Measurements from ENCODE around the gene USP3. TPM values are rescaled to one million over a fixed set of nuclear protein-coding genes. Genes with fewer than 3 reads are reported as not detected.

The USP3 gene
- total and polyA plus RNA-seq, 10 of the 15 experiments (the other 5 are each of a cell fraction or from before 2014, with no cell fraction given): 23.8 to 64.5 (median 50.3) TPM

GRCh38 chr15:63610209-63610841, 105.9 kb downstream of the USP3 start (continued):
- TF ChIP-seq ATF3 (IDR thresholded peaks at IDR 0.05; ENCODE audit: borderline replicate concordance, extremely low read depth, low read depth, low read length) (no peak), BHLHE40 (IDR thresholded peaks at IDR 0.05; ENCODE audit: borderline replicate concordance in 1 of 2, low read depth in 2 of 2, low read length in 1 of 2) (0 out of 4 replicates have a peak, but pooled peaks have one; percentile 2 to 6), ZNF24 (IDR thresholded peaks at IDR 0.05) (no peak), TCF3 (IDR thresholded peaks at IDR 0.05; ENCODE audit: borderline replicate concordance, insufficient read depth, low read depth, low read length) (no peak), NR2C1 (IDR thresholded peaks at IDR 0.05) (no peak), SIN3A (IDR thresholded peaks at IDR 0.05; ENCODE audit: low read depth, low read length) (no peak), HSF1 (IDR thresholded peaks at IDR 0.05; ENCODE audit: low read depth, low read length) (no peak), RUNX3 (IDR thresholded peaks at IDR 0.05; ENCODE audit: low read length) (peak; percentile 74), GABPA (IDR thresholded peaks at IDR 0.05; ENCODE audit: low read depth) (no peak), SP1 (IDR thresholded peaks at IDR 0.05; ENCODE audit: low read depth, low read length) (no peak), ESRRA (IDR thresholded peaks at IDR 0.05; ENCODE audit: low read length) (no peak), ZSCAN29 (IDR thresholded peaks at IDR 0.05) (no peak), ZBTB40 (IDR thresholded peaks at IDR 0.05; ENCODE audit: borderline replicate concordance) (no peak), POLR2AphosphoS5 (IDR thresholded peaks at IDR 0.05; ENCODE audit: low read length) (no peak), MEF2A (IDR thresholded peaks at IDR 0.05; ENCODE audit: insufficient read depth, low read depth, low read length) (no peak), EED (IDR thresholded peaks at IDR 0.05; ENCODE audit: low read depth) (no peak), GATAD2B (conservative IDR thresholded peaks at IDR 0.05; ENCODE audit: low read depth) (no peak), RBBP5 (conservative IDR thresholded peaks at IDR 0.05) (no peak), IRF5 (IDR thresholded peaks at IDR 0.05; ENCODE audit: borderline replicate concordance) (no peak), JUND (IDR thresholded peaks at IDR 0.05; ENCODE audit: low read depth, low read length) (no peak)
